A549 (cell line): ENCODE measurements around the gene GRAMD2B. TPM values are rescaled to one million over a fixed set of nuclear protein-coding genes. Genes with fewer than 3 reads are reported as not detected.

ENCODE experiments used
- ATAC-seq, 2 experiments: fragments of 200-7000 bp in 1 of 2; fragments of >200 bp in 1 of 2; cut with Nextera tagmentation in 1 of 2; cut with Tn5 transposase in 1 of 2; 3 replicates each; pipeline versions ENCODE4 v1.8.0 to v1.9.1; 2018 to 2020; ENCODE audit warnings: mild to moderate bottlenecking in 1 of 2, moderate library complexity in 1 of 2
- CTCF ChIA-PET: fragments of 300-600 bp; sonication (Branson Sonifier 250); formaldehyde crosslinking; extraction: SDS; loops from one replicate; lab custom pipeline; 2021; ENCODE audit warnings: antibody characterized with exemption, inconsistent platforms; lab: Yijun Ruan, JAX
- POLR2A ChIA-PET: fragments of 350-600 bp; formaldehyde crosslinking; extraction: SDS; loops from one replicate; lab custom pipeline; 2021; ENCODE audit warnings: antibody characterized with exemption, inconsistent platforms; lab: Yijun Ruan, JAX
- DNase-seq, 2 experiments: peaks; one replicate each; pipeline versions ENCODE4 v3.0.0 to v3.0.0-alpha.2; 2011 to 2016; ENCODE audit warnings: low read depth in 1 of 2, low spot score in 1 of 2
- FAIRE-seq: peaks from 2 replicates; lab custom pipeline; 2011; peaks lifted over from hg19 to GRCh38; lab: Jason Lieb, UNC
- H3K27ac ChIP-seq, 2 experiments: fragments of >200 bp; sonication (Bioruptor Twin); formaldehyde crosslinking; 3 replicates each; pipeline ENCODE4 v1.5.1; 2016 to 2017
- H3K4me1 ChIP-seq: fragments of >200 bp; sonication (Bioruptor Twin); formaldehyde crosslinking; 3 replicates; pipeline ENCODE4 v1.6.1; 2016
- H3K4me2 ChIP-seq: fragments of >200 bp; sonication (Bioruptor Twin); formaldehyde crosslinking; 3 replicates; pipeline ENCODE4 v1.6.1; 2016
- H3K4me3 ChIP-seq: fragments of >200 bp; sonication (Bioruptor Twin); formaldehyde crosslinking; 3 replicates; pipeline ENCODE4 v1.5.1; 2016
- H3K9me3 ChIP-seq: fragments of >200 bp; sonication (Bioruptor Twin); formaldehyde crosslinking; 3 replicates; pipeline ENCODE4 v1.6.1; 2016
- ATOH8 ChIP-seq: fragments of 250-450 bp; sonication (Bioruptor Pico); IDR thresholded peaks from 2 replicates; pipeline ENCODE4 v1.5.0; 2020; ENCODE audit warnings: low read depth, mild to moderate bottlenecking, moderate library complexity
- BCL3 ChIP-seq: fragments of >200 bp; sonication (Bioruptor Twin); formaldehyde crosslinking; IDR thresholded peaks from 3 replicates; pipeline ENCODE4 v1.6.1; 2016
- CBX2 ChIP-seq: fragments of 200-600 bp; sonication (generic); IDR thresholded peaks from 2 replicates; pipeline ENCODE4 v1.6.1; 2016; ENCODE audit warnings: low read depth, mild to moderate bottlenecking, borderline replicate concordance
- CEBPB ChIP-seq, 2 experiments: fragments of >200 bp in 1 of 2; sonication (Bioruptor Twin) in 1 of 2; formaldehyde crosslinking in 1 of 2; IDR thresholded peaks; 2 replicates each; pipeline ENCODE4 v1.6.1; 2012 to 2016
- CHD2 ChIP-seq: fragments of 150-350 bp; IDR thresholded peaks from 2 replicates; pipeline ENCODE4 v1.6.1; 2014; ENCODE audit warnings: low read length; ENCODE audit not compliant: partially characterized antibody
- FOSL2 ChIP-seq, 2 experiments: fragments of 450-650 bp in 1 of 2; fragments of >200 bp in 1 of 2; sonication (Bioruptor Twin) in 1 of 2; formaldehyde crosslinking; IDR thresholded peaks; 2 replicates each; pipeline versions ENCODE4 v1.5.0 to v1.6.1; 2016 to 2020; ENCODE audit warnings: mild to moderate bottlenecking in 1 of 2, moderate library complexity in 1 of 2
- GATA3 ChIP-seq: IDR thresholded peaks from 2 replicates; pipeline ENCODE4 v1.6.1; 2012; ENCODE audit warnings: borderline replicate concordance
- HOXB5 ChIP-seq: fragments of 250-450 bp; sonication (Bioruptor Pico); IDR thresholded peaks from 2 replicates; pipeline ENCODE4 v1.5.0; 2020; ENCODE audit warnings: mild to moderate bottlenecking, moderate library complexity
- JUN ChIP-seq, 2 experiments: fragments of >200 bp; sonication (Bioruptor Twin); formaldehyde crosslinking; IDR thresholded peaks; 2 replicates in 1 of 2; 3 replicates in 1 of 2; pipeline ENCODE4 v1.6.1; 2016 to 2017
- MAFK ChIP-seq: fragments of 450-650 bp; IDR thresholded peaks from 2 replicates; pipeline ENCODE4 v1.6.1; 2014; ENCODE audit not compliant: partially characterized antibody
- MAX ChIP-seq: IDR thresholded peaks from 2 replicates; pipeline ENCODE4 v1.6.1; 2012
- MYC ChIP-seq: IDR thresholded peaks from 2 replicates; pipeline ENCODE4 v1.6.1; 2012; ENCODE audit warnings: mild to moderate bottlenecking, inconsistent platforms, low read length, improper control_type of control experiment, borderline replicate concordance
- NFE2L2 ChIP-seq: fragments of 150-350 bp; conservative IDR thresholded peaks from 2 replicates; pipeline ENCODE4 v1.6.1; 2014; ENCODE audit warnings: low read length
- RAD21 ChIP-seq, 2 experiments: fragments of >200 bp in 1 of 2; sonication (Bioruptor Twin) in 1 of 2; formaldehyde crosslinking in 1 of 2; IDR thresholded peaks in 1 of 2; conservative IDR thresholded peaks in 1 of 2; 2 replicates in 1 of 2; 3 replicates in 1 of 2; pipeline ENCODE4 v1.6.1; 2012 to 2018; ENCODE audit warnings: inconsistent platforms in 1 of 2
- SREBF2 ChIP-seq: fragments of 450-650 bp; IDR thresholded peaks from 2 replicates; pipeline ENCODE4 v1.6.1; 2014; ENCODE audit warnings: mild to moderate bottlenecking, moderate library complexity
- WGBS: methylation state at CpG from one replicate; pipeline ENCODE4 v1.1.6; 2017; ENCODE audit errors: missing lambda C conversion rate; 5-methylcytosine and 5-hydroxymethylcytosine counted together
- polyA plus RNA-seq, 4 experiments: library from polyadenylated mRNA; depleted of rRNA in 3 of 4; stranded (reverse); fragments of >200 nt; fragmentation: RNase III in 1 of 4; extraction: RNeasy Plus Mini Kit Qiagen cat#74134 plus additional on column Dnase treatment in 1 of 4; gene quantifications; 2 replicates in 3 of 4; 3 replicates in 1 of 4; pipeline ENCODE4 v1.2.3, GENCODE V29; 2011 to 2017
- TF ChIP-seq, protein P1 (sequence below): fragments of 200-600 bp; sonication (generic); IDR thresholded peaks from 2 replicates; pipeline ENCODE4 v1.6.1; 2016; ENCODE audit warnings: antibody characterized with exemption, mild to moderate bottlenecking, moderate library complexity

GRAMD2B gene
- polyA plus RNA-seq, 2 of the 4 experiments (the other 2 are of a cell fraction): 1.0 to 1.2 TPM

DNA sequence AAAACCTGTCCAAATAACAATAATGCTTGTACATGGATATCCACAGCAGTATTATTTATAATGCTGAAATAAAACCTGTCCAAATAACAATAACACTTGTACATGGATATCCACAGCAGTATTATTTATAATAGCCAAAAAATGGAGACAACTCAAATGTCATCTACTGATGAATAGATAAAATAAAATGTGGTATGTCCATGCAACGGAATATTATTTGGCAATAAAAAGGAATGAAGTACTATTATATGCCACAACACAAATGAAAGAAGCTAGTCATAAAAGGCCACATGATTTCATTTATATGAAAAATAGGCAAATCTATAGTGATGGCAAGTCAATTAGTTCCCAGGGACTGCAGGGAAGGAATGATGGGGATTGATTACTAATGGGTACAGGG, 31.8 kb upstream of the GRAMD2B start:
- TF ChIP-seq ATOH8 (CRISPR knock-in tag): no peak
- peak; percentile 94 for FAIRE-seq
- Histone ChIP-seq H3K4me1 (no peaks in the 10 kb centered on the region), H3K4me2 (no peak overlapping the region), H3K9me3 (0 out of 3 replicates have a peak, but pooled peaks cover 2% of the 10 kb centered on the region), H3K27ac (no peak overlapping the region), H3K4me3 (no peak overlapping the region)
- ChIA-PET POLR2A (no interaction called here), CTCF (no interaction called here)
- 30% methylated on average over 1 of the region's 1 CpG for WGBS
- ATAC-seq: no peak
- DNase-seq: no peak

GRCh38 chr5:126394211-126394788, 28.9 kb upstream of the GRAMD2B start:
- H3K27ac ChIP-seq: no peak overlapping the region
- no peak for TF ChIP-seq RAD21 (conservative IDR thresholded peaks at IDR 0.05 in 1 of 2, IDR thresholded peaks at IDR 0.05 in 1 of 2)
- TF ChIP-seq CHD2: no peak
- no peak for TF ChIP-seq FOSL2 (IDR thresholded peaks at IDR 0.05)
- no peak for TF ChIP-seq FOSL2 (CRISPR knock-in tag; IDR thresholded peaks at IDR 0.05)
- TF ChIP-seq MAX: no peak
- no peak for TF ChIP-seq HOXB5 (CRISPR knock-in tag)
- TF ChIP-seq, protein P1, sequence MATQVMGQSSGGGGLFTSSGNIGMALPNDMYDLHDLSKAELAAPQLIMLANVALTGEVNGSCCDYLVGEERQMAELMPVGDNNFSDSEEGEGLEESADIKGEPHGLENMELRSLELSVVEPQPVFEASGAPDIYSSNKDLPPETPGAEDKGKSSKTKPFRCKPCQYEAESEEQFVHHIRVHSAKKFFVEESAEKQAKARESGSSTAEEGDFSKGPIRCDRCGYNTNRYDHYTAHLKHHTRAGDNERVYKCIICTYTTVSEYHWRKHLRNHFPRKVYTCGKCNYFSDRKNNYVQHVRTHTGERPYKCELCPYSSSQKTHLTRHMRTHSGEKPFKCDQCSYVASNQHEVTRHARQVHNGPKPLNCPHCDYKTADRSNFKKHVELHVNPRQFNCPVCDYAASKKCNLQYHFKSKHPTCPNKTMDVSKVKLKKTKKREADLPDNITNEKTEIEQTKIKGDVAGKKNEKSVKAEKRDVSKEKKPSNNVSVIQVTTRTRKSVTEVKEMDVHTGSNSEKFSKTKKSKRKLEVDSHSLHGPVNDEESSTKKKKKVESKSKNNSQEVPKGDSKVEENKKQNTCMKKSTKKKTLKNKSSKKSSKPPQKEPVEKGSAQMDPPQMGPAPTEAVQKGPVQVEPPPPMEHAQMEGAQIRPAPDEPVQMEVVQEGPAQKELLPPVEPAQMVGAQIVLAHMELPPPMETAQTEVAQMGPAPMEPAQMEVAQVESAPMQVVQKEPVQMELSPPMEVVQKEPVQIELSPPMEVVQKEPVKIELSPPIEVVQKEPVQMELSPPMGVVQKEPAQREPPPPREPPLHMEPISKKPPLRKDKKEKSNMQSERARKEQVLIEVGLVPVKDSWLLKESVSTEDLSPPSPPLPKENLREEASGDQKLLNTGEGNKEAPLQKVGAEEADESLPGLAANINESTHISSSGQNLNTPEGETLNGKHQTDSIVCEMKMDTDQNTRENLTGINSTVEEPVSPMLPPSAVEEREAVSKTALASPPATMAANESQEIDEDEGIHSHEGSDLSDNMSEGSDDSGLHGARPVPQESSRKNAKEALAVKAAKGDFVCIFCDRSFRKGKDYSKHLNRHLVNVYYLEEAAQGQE: no peak
- no peak for TF ChIP-seq JUN (IDR thresholded peaks at IDR 0.05)
- TF ChIP-seq MYC: no peak
- TF ChIP-seq NFE2L2: no peak
- TF ChIP-seq CEBPB (IDR thresholded peaks at IDR 0.05): no peak
- no peak for TF ChIP-seq ATOH8 (CRISPR knock-in tag)
- no peak for TF ChIP-seq GATA3
- TF ChIP-seq SREBF2: no peak
- no peak for TF ChIP-seq MAFK
- TF ChIP-seq BCL3: no peak
- TF ChIP-seq, all 56 proteins: peak for 0
- ATAC-seq (no peak), DNase-seq (no peak), FAIRE-seq (no peak)
- Histone ChIP-seq H3K9me3 (0 out of 3 replicates have a peak, but pooled peaks cover 2% of the 10 kb centered on the region), H3K4me3 (no peak overlapping the region), H3K4me2 (no peak overlapping the region), H3K4me1 (no peaks in the 10 kb centered on the region)
- ChIA-PET CTCF (no interaction called here), POLR2A (no interaction called here)
- 58% methylated on average over 7 of the region's 7 CpGs for WGBS

DNA sequence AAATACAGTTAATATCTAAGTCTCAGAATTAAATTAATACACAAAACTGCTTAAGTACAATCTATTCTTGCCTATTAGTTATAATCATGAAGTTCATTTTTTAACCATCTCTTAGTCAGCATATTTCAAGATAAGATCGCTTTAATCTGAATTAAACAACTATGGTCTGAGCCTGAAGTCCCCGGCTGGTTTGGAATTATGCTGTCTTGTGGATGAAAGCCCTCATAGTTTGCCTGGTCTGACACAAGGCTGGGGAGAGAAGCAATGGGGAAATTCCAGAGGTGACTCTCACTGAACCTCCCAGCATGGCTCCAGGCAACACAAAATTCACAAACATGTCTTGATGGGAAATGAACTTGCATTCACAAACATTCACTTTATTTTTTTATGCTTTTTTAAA, 28.0 kb upstream of the GRAMD2B start:
- Histone ChIP-seq H3K9me3 (0 out of 3 replicates have a peak, but pooled peaks cover 2% of the 10 kb centered on the region), H3K4me2 (no peak overlapping the region), H3K4me1 (no peaks in the 10 kb centered on the region), H3K27ac (no peak overlapping the region), H3K4me3 (no peak overlapping the region)
- DNase-seq (no peak), FAIRE-seq (no peak), ATAC-seq (no peak; a peak in 1 of 6 replicates)
- ChIA-PET CTCF (no interaction called here), POLR2A (no interaction called here)
- no peak for TF ChIP-seq CBX2
- peak; percentile 62 for TF ChIP-seq MAFK
- 32% methylated on average over 2 of the region's 2 CpGs for WGBS
